GM10248 (cell line): ENCODE data around the gene SLC25A39.

Experiments used
- CTCF ChIA-PET: fragments of 300-600 bp; sonication (Branson Sonifier 250); formaldehyde crosslinking; extraction: SDS; loops from one replicate; lab custom pipeline; 2021; ENCODE audit warnings: antibody characterized with exemption; lab: Yijun Ruan, JAX
- POLR2A ChIA-PET: fragments of 350-650 bp; sonication (Branson Sonifier 250); formaldehyde crosslinking; extraction: SDS; loops from one replicate; lab custom pipeline; 2020; ENCODE audit warnings: antibody characterized with exemption; lab: Yijun Ruan, JAX
- DNase-seq: peaks from one replicate; pipeline ENCODE4 v3.0.0; 2012; ENCODE audit errors: extremely low spot score
- CTCF ChIP-seq: IDR thresholded peaks from 2 replicates; pipeline ENCODE4 v1.5.1; 2012; ENCODE audit warnings: mild to moderate bottlenecking, low read depth; ENCODE audit errors: extremely low read depth, missing control alignments, control extremely low read depth

Gene SLC25A39

GRCh38 chr17:44304651-44305050 lies 20.0 kb downstream of the SLC25A39 start:
- POLR2A ChIA-PET, result no interaction called here
- no peak for TF ChIP-seq CTCF

GRCh38 chr17:44297975-44298374 lies 26.6 kb downstream of the SLC25A39 start:
- ChIA-PET CTCF (interaction anchor here (1.0 kb wide), 1 partner anchor 33 kb away, joined by 3 read pairs; no protein-coding TSS in a partner anchor), POLR2A (no interaction called here)
- no peak for TF ChIP-seq CTCF
- no peak for DNase-seq

More at GRCh38 chr17:44304651-44305050, 20.0 kb downstream of the SLC25A39 start:
- CTCF ChIA-PET, result interaction anchor here (0.7 to 2.5 kb wide), 2 partner anchors 11 to 94 kb away, joined by 3 to 7 read pairs; no protein-coding TSS in a partner anchor
- no peak for DNase-seq

- ChIA-PET POLR2A (no interaction called here), CTCF (interaction anchor here (0.9 to 1.5 kb wide), 3 partner anchors 11 to 26 kb away, joined by 3 read pairs; no protein-coding TSS in a partner anchor)
- no peak for TF ChIP-seq CTCF
- DNase-seq, result peak; percentile 33
Measured at GRCh38 chr17:44293509-44294226, 31.0 kb downstream of the SLC25A39 start.

GRCh38 chr17:44287651-44288050 lies 37.0 kb downstream of the SLC25A39 start:
- ChIA-PET CTCF (interaction anchor here (0.9 to 1.2 kb wide), 4 partner anchors 9 to 164 kb away, joined by 3 read pairs; partner anchors contain the start of gene HDAC5), POLR2A (no interaction called here)
- DNase-seq, result no peak
- no peak for TF ChIP-seq CTCF

- ChIA-PET CTCF (no interaction called here), POLR2A (no interaction called here)
- DNase-seq, result no peak
- TF ChIP-seq CTCF, result no peak
Measured at GRCh38 chr17:44284024-44284400, 40.6 kb downstream of the SLC25A39 start.

GRCh38 chr17:44283344-44284023 lies 41.1 kb downstream of the SLC25A39 start:
- TF ChIP-seq CTCF, result no peak
- ChIA-PET POLR2A (no interaction called here), CTCF (interaction anchor here (0.9 kb wide), 1 partner anchor 9 kb away, joined by 4 read pairs; no protein-coding TSS in a partner anchor)
- no peak for DNase-seq
